NT2/D1 (cell line): ENCODE results near the gene WDR27.

Experiments used
- SUZ12 ChIP-seq: IDR thresholded peaks from 2 replicates; pipeline ENCODE4 v1.6.1; 2011; ENCODE audit not compliant: insufficient read length, insufficient read depth; ENCODE audit errors: extremely low read depth
- ZNF274 ChIP-seq: IDR thresholded peaks from 2 replicates; pipeline ENCODE4 v1.6.1; 2011; ENCODE audit warnings: mild to moderate bottlenecking, low read depth, low read length

GRCh38 chr6:169685860-169686259 lies 16.0 kb downstream of the WDR27 start:
- TF ChIP-seq SUZ12 = no peak
- TF ChIP-seq ZNF274 = no peak
